Naive thymus-derived CD8-positive, alpha-beta T cell (primary cell): ENCODE results near the gene ATP5F1B. TPM values are rescaled to one million over a fixed set of nuclear protein-coding genes. Genes with fewer than 3 reads are reported as not detected.
A peak's percentile ranks its signal among the peaks of the same experiment; 100 is the strongest.

Experiments used
- ATAC-seq, 2 donors: fragments of 150-1000 bp; cut with Tn5 transposase in 1 of 2; sonication (Bioruptor Pico), chemical (Tn5 transposase) in 1 of 2; 1 replicate in 1 of 2; 2 replicates in 1 of 2; pipeline ENCODE4 v1.10.0; 2021; ENCODE audit warnings: mild to moderate bottlenecking in 2 of 2, moderate library complexity in 2 of 2
- POLR2A ChIA-PET: fragments of 350-600 bp; sonication (Branson Sonifier 250); formaldehyde crosslinking; loops from one replicate; lab custom pipeline; 2021; ENCODE audit warnings: antibody characterized with exemption; lab: Charles Lee
- DNase-seq, 10 donors: peaks; one replicate each; pipeline versions ENCODE4 v3.0.0 to v3.0.0-alpha.2; 2020 to 2022
- H3K27ac Mint-ChIP-seq, 10 donors: one replicate each; pipeline ENCODE4 v1.8.0; 2020 to 2022; ENCODE audit warnings: mild to moderate bottlenecking in 10 of 10, mixed read lengths in 10 of 10, moderate library complexity in 4 of 10, inconsistent platforms in 1 of 10
- H3K27me3 Mint-ChIP-seq, 5 donors: one replicate each; pipeline ENCODE4 v1.8.0; 2021 to 2022; ENCODE audit warnings: mixed read lengths in 5 of 5
- H3K36me3 Mint-ChIP-seq, 3 donors: one replicate each; pipeline ENCODE4 v1.8.0; 2020 to 2022; ENCODE audit warnings: mixed read lengths in 3 of 3, mild to moderate bottlenecking in 2 of 3, inconsistent platforms in 1 of 3
- H3K4me1 Mint-ChIP-seq, 4 donors: one replicate each; pipeline ENCODE4 v1.8.0; 2021 to 2022; ENCODE audit warnings: mixed read lengths in 4 of 4
- H3K4me3 Mint-ChIP-seq, 10 donors: one replicate each; pipeline ENCODE4 v1.8.0; 2020 to 2022; ENCODE audit warnings: mild to moderate bottlenecking in 10 of 10, mixed read lengths in 10 of 10, moderate library complexity in 6 of 10, inconsistent platforms in 1 of 10
- H3K9me3 Mint-ChIP-seq, 9 donors: one replicate each; pipeline ENCODE4 v1.8.0; 2020 to 2022; ENCODE audit warnings: mixed read lengths in 9 of 9, mild to moderate bottlenecking in 3 of 9, inconsistent platforms in 1 of 9, moderate library complexity in 1 of 9
- polyA plus RNA-seq, 3 donors: library from polyadenylated mRNA; unstranded; fragments of 300-500 nt; fragmentation: Illumina TruSeq; gene quantifications; one replicate each; pipeline ENCODE4 v1.2.3, GENCODE V29; 2021
- total RNA-seq, 8 experiments: library from RNA in 2 of 8; stranded (reverse) in 2 of 8; gene quantifications; one replicate each; pipeline ENCODE4 v1.2.3 and lab custom pipeline; 2021 to 2026

Gene ATP5F1B
- total and polyA plus RNA-seq, 5 experiments from 2014 or later: 269 to 879 (median 724) TPM

GRCh38 chr12:56644654-56645053 lies 1.1 kb downstream of the ATP5F1B start:
- Mint-ChIP-seq H3K4me1 (peaks cover 13 to 45% (median 42%) of the 10 kb centered on the region in 4 donors), H3K9me3 (no peaks in the 10 kb centered on the region), H3K27ac (peak overlapping the region; percentile 90 to 100 (median 98)), H3K4me3 (peak overlapping the region; percentile 79 to 98 (median 95)), H3K27me3 (no peaks in the 10 kb centered on the region), H3K36me3 (peaks cover 0 to 53% (median 14%) of the 10 kb centered on the region in 3 donors)
- POLR2A ChIA-PET: interaction anchor here (0.6 to 4.2 kb wide), 6 partner anchors 10 to 716 kb away, joined by 3 to 74 read pairs (median 35); partner anchors contain the start of genes BAZ2A, PTGES3 and STAT6
- no peak for DNase-seq
- ATAC-seq: no peak

GRCh38 chr12:56641219-56641618 lies 4.6 kb downstream of the ATP5F1B start:
- Mint-ChIP-seq H3K27ac (no peak overlapping the region), H3K27me3 (no peaks in the 10 kb centered on the region), H3K4me3 (no peak overlapping the region), H3K36me3 (peaks cover 0 to 80% (median 16%) of the 10 kb centered on the region in 3 donors), H3K4me1 (peaks cover 23 to 58% (median 50%) of the 10 kb centered on the region in 4 donors), H3K9me3 (no peaks in the 10 kb centered on the region)
- no peak for DNase-seq
- POLR2A ChIA-PET: interaction anchor here (0.6 to 1.3 kb wide), 5 partner anchors 10 to 597 kb away, joined by 3 to 4 read pairs (median 3); no protein-coding TSS in a partner anchor
- ATAC-seq: no peak

GRCh38 chr12:56637621-56638020 lies 8.2 kb downstream of the ATP5F1B start:
- Mint-ChIP-seq H3K4me3 (no peak overlapping the region), H3K27ac (peak overlapping the region; percentile 78 to 100 (median 98)), H3K9me3 (no peaks in the 10 kb centered on the region), H3K4me1 (peaks cover 35 to 63% (median 54%) of the 10 kb centered on the region in 4 donors), H3K36me3 (peaks cover 0 to 53% (median 13%) of the 10 kb centered on the region in 3 donors), H3K27me3 (no peaks in the 10 kb centered on the region)
- ATAC-seq (no peak), DNase-seq (no peak)
- POLR2A ChIA-PET: interaction anchor here (6.8 to 11.5 kb wide), 2 partner anchors 11 to 49 kb away, joined by 55 to 218 read pairs; partner anchors contain the start of gene PTGES3

- Mint-ChIP-seq H3K36me3 (peaks cover 0 to 46% (median 8%) of the 10 kb centered on the region in 3 donors), H3K4me1 (peaks cover 35 to 64% (median 54%) of the 10 kb centered on the region in 4 donors), H3K9me3 (no peaks in the 10 kb centered on the region), H3K27me3 (no peaks in the 10 kb centered on the region), H3K27ac (peak overlapping the region; percentile 90 to 100 (median 98)), H3K4me3 (peak overlapping the region; percentile 84 to 99 (median 96))
- POLR2A ChIA-PET: interaction anchor here (0.5 to 11.5 kb wide), 18 partner anchors 9 to 593 kb away, joined by 3 to 218 read pairs (median 4); partner anchors contain the start of genes ATP5F1B, CNPY2, NACA and PRIM1
- ATAC-seq (peak; percentile 64 to 80), DNase-seq (peak; percentile 94 to 99 (median 98))
These were observed 8.9 kb downstream of the ATP5F1B start for GRCh38 chr12:56636675-56637540.

- H3K4me3 Mint-ChIP-seq: peak overlapping the region; percentile 84 to 99 (median 96)
- ATAC-seq (peak; percentile 65 to 66), DNase-seq (peak; percentile 55 to 87 (median 72))
- H3K27ac Mint-ChIP-seq: peak overlapping the region; percentile 90 to 100 (median 98)
- peaks cover 0 to 39% (median 8%) of the 10 kb centered on the region in 3 donors for H3K36me3 Mint-ChIP-seq
- H3K9me3 Mint-ChIP-seq: no peaks in the 10 kb centered on the region
- POLR2A ChIA-PET: interaction anchor here (0.5 to 11.5 kb wide), 19 partner anchors 10 to 593 kb away, joined by 3 to 218 read pairs (median 4); partner anchors contain the start of genes ATP5F1B, CNPY2, NACA and PRIM1
- H3K4me1 Mint-ChIP-seq: peaks cover 39 to 70% (median 62%) of the 10 kb centered on the region in 4 donors
- no peaks in the 10 kb centered on the region for H3K27me3 Mint-ChIP-seq
These were observed 9.7 kb downstream of the ATP5F1B start for GRCh38 chr12:56635806-56636674.

GRCh38 chr12:56634837-56635791 lies 10.7 kb downstream of the ATP5F1B start:
- POLR2A ChIA-PET: interaction anchor here (0.5 to 11.5 kb wide), 14 partner anchors 9 to 805 kb away, joined by 3 to 218 read pairs (median 5); partner anchors contain the start of genes ATP5F1B, NACA, PRIM1 and PTGES3
- peaks cover 37 to 79% (median 69%) of the 10 kb centered on the region in 4 donors for H3K4me1 Mint-ChIP-seq
- peak overlapping the region; percentile 86 to 100 (median 98) for H3K27ac Mint-ChIP-seq
- DNase-seq: peak; percentile 35 to 75 (median 51)
- no peaks in the 10 kb centered on the region for H3K27me3 Mint-ChIP-seq
- peak overlapping the region; percentile 84 to 99 (median 96) for H3K4me3 Mint-ChIP-seq
- ATAC-seq: peak; percentile 16 to 43
- no peaks in the 10 kb centered on the region for H3K9me3 Mint-ChIP-seq
- peaks cover 0 to 31% (median 8%) of the 10 kb centered on the region in 3 donors for H3K36me3 Mint-ChIP-seq

GRCh38 chr12:56634242-56634836 lies 11.4 kb downstream of the ATP5F1B start:
- H3K36me3 Mint-ChIP-seq: peaks cover 0 to 23% (median 4%) of the 10 kb centered on the region in 3 donors
- H3K9me3 Mint-ChIP-seq: no peaks in the 10 kb centered on the region
- peak overlapping the region; percentile 84 to 99 (median 94) for H3K4me3 Mint-ChIP-seq
- POLR2A ChIA-PET: interaction anchor here (0.5 to 11.5 kb wide), 8 partner anchors 8 to 804 kb away, joined by 3 to 218 read pairs (median 6); partner anchors contain the start of genes ATP5F1B, PTGES3 and RBMS2
- ATAC-seq: no peak
- no peaks in the 10 kb centered on the region for H3K27me3 Mint-ChIP-seq
- peak overlapping the region; percentile 77 to 97 (median 94) for H3K27ac Mint-ChIP-seq
- peaks cover 37 to 75% (median 68%) of the 10 kb centered on the region in 4 donors for H3K4me1 Mint-ChIP-seq
- DNase-seq: peak in 7 of 10 donors; percentile 11 to 65 (median 32)

GRCh38 chr12:56633468-56634241 lies 12.1 kb downstream of the ATP5F1B start:
- H3K27me3 Mint-ChIP-seq: no peaks in the 10 kb centered on the region
- peaks cover 0 to 18% (median 3%) of the 10 kb centered on the region in 3 donors for H3K36me3 Mint-ChIP-seq
- no peak for ATAC-seq
- POLR2A ChIA-PET: interaction anchor here (0.8 to 11.5 kb wide), 6 partner anchors 7 to 804 kb away, joined by 3 to 218 read pairs (median 30); partner anchors contain the start of genes ATP5F1B, PTGES3 and RBMS2
- no peak for DNase-seq
- H3K4me1 Mint-ChIP-seq: peaks cover 38 to 77% (median 69%) of the 10 kb centered on the region in 4 donors
- H3K9me3 Mint-ChIP-seq: no peaks in the 10 kb centered on the region
- H3K4me3 Mint-ChIP-seq: peak overlapping the region; percentile 84 to 99 (median 94)
- H3K27ac Mint-ChIP-seq: peak overlapping the region; percentile 66 to 97 (median 94)

- peaks cover 44 to 84% (median 76%) of the 10 kb centered on the region in 4 donors for H3K4me1 Mint-ChIP-seq
- no peaks in the 10 kb centered on the region for H3K9me3 Mint-ChIP-seq
- peak overlapping the region; percentile 84 to 99 (median 94) for H3K4me3 Mint-ChIP-seq
These were observed 12.9 kb downstream of the ATP5F1B start for GRCh38 chr12:56632701-56633467.

More at GRCh38 chr12:56632701-56633467, 12.9 kb downstream of the ATP5F1B start:
- H3K27ac Mint-ChIP-seq: peak overlapping the region in 9 of 10 donors; percentile 66 to 96 (median 90)
- peaks cover 0 to 15% (median 5%) of the 10 kb centered on the region in 3 donors for H3K36me3 Mint-ChIP-seq
- ATAC-seq (no peak), DNase-seq (no peak)
- POLR2A ChIA-PET: interaction anchor here (0.5 to 11.5 kb wide), 4 partner anchors 13 to 118 kb away, joined by 3 to 218 read pairs (median 39); partner anchors contain the start of genes ATP5F1B, NACA and PTGES3
- H3K27me3 Mint-ChIP-seq: no peaks in the 10 kb centered on the region
